C4-2B (cell line): ENCODE measurements around the gene MIPOL1.
A peak's percentile ranks its signal among the peaks of the same experiment; 100 is the strongest.
"Not testable (repeated sequence)": the region's sequence is repeated elsewhere in the genome, so short reads cannot be mapped to it uniquely, and the experiment has no call there.

Experiments
- H3K27ac ChIP-seq: fragments of 450-650 bp; 2 replicates; pipeline ENCODE4 v1.5.1; 2017
- CTCF ChIP-seq: fragments of 450-650 bp; conservative IDR thresholded peaks from 2 replicates; pipeline ENCODE4 v1.5.1; 2017; ENCODE audit warnings: mild to moderate bottlenecking
- ZFX ChIP-seq: fragments of 450-650 bp; IDR thresholded peaks from 2 replicates; pipeline ENCODE4 v1.6.1; 2017

Gene MIPOL1

DNA sequence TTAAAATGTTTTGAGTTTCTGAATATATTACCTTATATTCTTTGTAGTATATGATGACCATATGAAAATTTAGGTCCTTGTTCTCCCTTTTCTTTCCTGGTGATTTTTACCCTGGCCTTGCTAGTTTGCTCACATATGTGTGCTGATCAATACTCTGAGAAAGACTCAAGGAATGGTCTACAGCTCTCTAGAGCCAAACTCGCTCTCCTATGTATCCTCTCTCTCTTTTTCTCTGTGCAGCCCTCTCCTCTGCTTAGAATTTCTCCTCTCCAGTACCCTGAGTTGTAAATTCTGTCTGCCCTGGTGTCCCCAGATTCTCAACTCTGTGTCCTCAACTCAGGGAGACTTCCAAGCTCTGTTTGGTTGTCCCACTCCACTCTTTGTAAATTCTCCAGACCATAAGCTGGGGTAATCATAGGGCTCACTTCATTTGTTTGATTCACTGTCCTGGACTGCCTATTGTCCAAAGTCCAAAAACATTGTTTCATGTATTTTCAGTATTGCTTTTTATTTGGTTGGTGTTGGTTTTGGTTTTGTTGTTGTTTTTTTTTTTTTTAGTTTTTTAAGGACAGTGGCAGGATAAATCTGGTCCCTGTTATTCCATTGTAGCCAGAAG is 356.3 kb downstream of the MIPOL1 start:
- no peak overlapping the region for H3K27ac ChIP-seq
- no peak for TF ChIP-seq ZFX
- TF ChIP-seq CTCF, result no peak

- not testable (repeated sequence) for H3K27ac ChIP-seq
Observed at GRCh38 chr14:37555596-37555995, 357.9 kb downstream of the MIPOL1 start.

- H3K27ac ChIP-seq, result no peak overlapping the region
Observed at GRCh38 chr14:37558740-37559139, 361.0 kb downstream of the MIPOL1 start.

GRCh38 chr14:37559386-37559785 is 361.6 kb downstream of the MIPOL1 start:
- TF ChIP-seq ZFX, result no peak
- TF ChIP-seq CTCF, result no peak
- no peak overlapping the region for H3K27ac ChIP-seq

More at GRCh38 chr14:37558740-37559139, 361.0 kb downstream of the MIPOL1 start:
- TF ChIP-seq CTCF (no peak), ZFX (no peak)

DNA sequence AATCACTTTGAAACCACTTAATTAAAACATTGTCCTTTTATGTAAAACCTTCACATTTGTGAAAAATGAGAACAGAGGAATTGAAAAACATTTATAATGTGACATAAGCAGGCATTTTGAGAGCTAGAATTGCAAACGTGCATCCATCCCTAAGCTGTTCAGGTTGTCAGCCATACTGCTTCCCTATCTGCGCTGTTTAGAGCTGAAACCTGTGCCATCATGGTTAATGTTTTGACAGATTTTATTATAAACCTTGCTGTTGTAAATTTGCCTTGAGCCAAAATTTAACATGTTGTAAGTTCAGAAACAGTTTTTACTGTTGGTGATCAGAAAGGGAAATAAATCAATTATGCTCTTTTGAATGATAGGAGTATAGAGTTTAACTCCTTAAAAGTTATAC is 365.5 kb downstream of the MIPOL1 start:
- TF ChIP-seq ZFX (no peak), CTCF (no peak)
- no peak overlapping the region for H3K27ac ChIP-seq

DNA sequence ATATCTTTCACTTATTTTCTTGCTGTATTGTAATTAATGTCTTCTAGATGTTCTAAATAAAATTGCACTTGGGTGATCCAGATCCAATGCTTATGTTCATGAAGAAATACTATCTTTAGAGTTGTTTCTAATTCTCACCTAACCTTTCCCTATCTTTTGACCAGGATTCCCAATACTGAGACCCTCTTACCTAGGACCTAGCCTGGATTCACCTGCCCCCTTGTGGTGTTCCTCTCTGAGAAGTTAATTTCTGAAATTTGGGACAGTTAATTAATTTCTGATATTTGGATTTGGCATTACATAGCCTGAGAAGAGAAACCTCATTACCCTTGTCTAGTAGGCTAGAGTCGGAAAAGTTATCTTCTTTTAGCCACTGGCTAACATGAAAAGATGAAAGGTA is 367.8 kb downstream of the MIPOL1 start:
- peak; percentile 29 for TF ChIP-seq CTCF
- no peak for TF ChIP-seq ZFX
- H3K27ac ChIP-seq, result no peak overlapping the region

DNA sequence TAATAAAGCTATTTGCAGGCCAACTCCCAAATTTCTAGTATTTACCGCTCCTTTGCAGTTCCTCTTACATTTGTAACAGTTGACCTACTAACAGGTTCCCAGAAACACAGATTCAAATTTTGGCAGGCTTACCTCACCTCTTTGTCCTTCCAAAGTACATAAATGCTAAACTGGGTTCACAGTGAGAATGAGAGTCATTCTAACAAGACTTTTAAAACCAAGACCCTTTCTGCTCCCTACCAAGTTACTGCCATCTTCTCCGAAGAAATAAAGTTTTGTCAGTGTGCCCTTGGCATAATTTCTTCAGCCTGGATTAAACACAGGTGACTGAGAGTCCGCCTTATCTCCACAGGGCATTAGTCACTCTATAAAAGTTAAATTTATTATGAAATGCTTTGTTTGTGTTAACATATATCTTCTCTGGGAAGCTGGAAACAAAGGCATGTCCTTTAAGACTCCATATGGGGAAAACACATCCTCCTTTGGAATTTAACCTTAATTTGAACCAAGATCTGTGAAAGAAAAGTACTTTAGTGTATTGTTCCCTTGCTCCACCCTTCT is 369.2 kb downstream of the MIPOL1 start:
- H3K27ac ChIP-seq, result no peak overlapping the region
- TF ChIP-seq CTCF (no peak), ZFX (no peak)

DNA sequence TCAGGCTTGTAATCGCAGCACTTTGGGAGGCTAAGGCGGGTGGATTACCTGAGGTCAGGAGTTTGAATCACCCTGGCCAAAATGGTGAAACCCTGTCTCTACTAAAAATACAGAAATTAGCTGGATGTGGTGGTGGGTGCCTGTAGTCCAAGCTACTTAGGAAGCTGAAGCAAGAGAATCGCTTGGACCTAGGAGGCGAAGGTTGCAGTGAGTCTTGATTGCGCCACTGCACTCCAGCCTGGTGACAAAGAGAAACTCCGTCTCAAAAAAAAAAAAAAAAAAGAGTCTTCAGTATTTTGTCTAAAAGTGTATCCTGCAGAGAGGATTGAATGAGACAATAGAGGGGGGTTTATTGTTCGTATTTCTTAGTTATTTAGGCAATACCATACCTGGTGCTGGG is 372.0 kb downstream of the MIPOL1 start:
- peak overlapping the region; percentile 73 for H3K27ac ChIP-seq

More for the DNA sequence above, 372.0 kb downstream of the MIPOL1 start:
- no peak for TF ChIP-seq CTCF
- no peak for TF ChIP-seq ZFX
